GM18505 (cell line): ENCODE data around the gene SLIT3.

ENCODE experiments used
- ATAC-seq: cut with Tn5 transposase; IDR thresholded peaks from one replicate; pipeline ENCODE4 v1.9.1; 2021; ENCODE audit not compliant: unreplicated experiment
- POLR2A ChIP-seq: IDR thresholded peaks from 4 replicates; pipeline ENCODE4 v1.6.1; 2011; ENCODE audit warnings: borderline replicate concordance; ENCODE audit not compliant: insufficient read depth, insufficient read length; ENCODE audit errors: extremely low read depth

Gene SLIT3

GRCh38 chr5:169079697-169080096 is 221.2 kb downstream of the SLIT3 start:
- ATAC-seq: no peak
- no peak for TF ChIP-seq POLR2A

GRCh38 chr5:169074839-169075238 is 226.1 kb downstream of the SLIT3 start:
- TF ChIP-seq POLR2A: no peak
- ATAC-seq: no peak

- no peak for ATAC-seq
- no peak for TF ChIP-seq POLR2A
Measured at GRCh38 chr5:169072233-169072632, 228.7 kb downstream of the SLIT3 start.

GRCh38 chr5:169070413-169070812 is 230.5 kb downstream of the SLIT3 start:
- ATAC-seq: no peak
- TF ChIP-seq POLR2A: no peak

GRCh38 chr5:169067751-169068173 is 233.2 kb downstream of the SLIT3 start:
- TF ChIP-seq POLR2A: no peak
- ATAC-seq: no peak

GRCh38 chr5:169065400-169065799 is 235.5 kb downstream of the SLIT3 start:
- no peak for TF ChIP-seq POLR2A
- no peak for ATAC-seq

- TF ChIP-seq POLR2A: no peak
- ATAC-seq: no peak
Measured at GRCh38 chr5:169064093-169064492, 236.8 kb downstream of the SLIT3 start.

- no peak for ATAC-seq
- no peak for TF ChIP-seq POLR2A
Measured at GRCh38 chr5:169063316-169063953, 237.5 kb downstream of the SLIT3 start.

- no peak for TF ChIP-seq POLR2A
- no peak for ATAC-seq
Measured at GRCh38 chr5:169062690-169063089, 238.2 kb downstream of the SLIT3 start.

GRCh38 chr5:169054506-169054905 is 246.4 kb downstream of the SLIT3 start:
- ATAC-seq: no peak
- TF ChIP-seq POLR2A: no peak

- ATAC-seq: no peak
- no peak for TF ChIP-seq POLR2A
Measured at GRCh38 chr5:169052207-169052606, 248.7 kb downstream of the SLIT3 start.

GRCh38 chr5:169051351-169051750 is 249.6 kb downstream of the SLIT3 start:
- ATAC-seq: no peak
- TF ChIP-seq POLR2A: no peak

GRCh38 chr5:169050636-169051035 is 250.3 kb downstream of the SLIT3 start:
- no peak for ATAC-seq
- no peak for TF ChIP-seq POLR2A

- TF ChIP-seq POLR2A: no peak
- no peak for ATAC-seq
Measured at GRCh38 chr5:169050146-169050571, 250.8 kb downstream of the SLIT3 start.

GRCh38 chr5:169049712-169050111 is 251.2 kb downstream of the SLIT3 start:
- ATAC-seq: no peak
- no peak for TF ChIP-seq POLR2A

GRCh38 chr5:169048181-169049125 is 252.5 kb downstream of the SLIT3 start:
- no peak for TF ChIP-seq POLR2A
- no peak for ATAC-seq
